GM19025 (cell line): ENCODE measurements around the gene CELF1.

Experiments
- ATAC-seq: cut with Tn5 transposase; IDR thresholded peaks from one replicate; pipeline ENCODE4 v1.9.1; 2021; ENCODE audit warnings: mild to moderate bottlenecking, low read depth, moderate library complexity; ENCODE audit not compliant: unreplicated experiment

Gene CELF1

DNA sequence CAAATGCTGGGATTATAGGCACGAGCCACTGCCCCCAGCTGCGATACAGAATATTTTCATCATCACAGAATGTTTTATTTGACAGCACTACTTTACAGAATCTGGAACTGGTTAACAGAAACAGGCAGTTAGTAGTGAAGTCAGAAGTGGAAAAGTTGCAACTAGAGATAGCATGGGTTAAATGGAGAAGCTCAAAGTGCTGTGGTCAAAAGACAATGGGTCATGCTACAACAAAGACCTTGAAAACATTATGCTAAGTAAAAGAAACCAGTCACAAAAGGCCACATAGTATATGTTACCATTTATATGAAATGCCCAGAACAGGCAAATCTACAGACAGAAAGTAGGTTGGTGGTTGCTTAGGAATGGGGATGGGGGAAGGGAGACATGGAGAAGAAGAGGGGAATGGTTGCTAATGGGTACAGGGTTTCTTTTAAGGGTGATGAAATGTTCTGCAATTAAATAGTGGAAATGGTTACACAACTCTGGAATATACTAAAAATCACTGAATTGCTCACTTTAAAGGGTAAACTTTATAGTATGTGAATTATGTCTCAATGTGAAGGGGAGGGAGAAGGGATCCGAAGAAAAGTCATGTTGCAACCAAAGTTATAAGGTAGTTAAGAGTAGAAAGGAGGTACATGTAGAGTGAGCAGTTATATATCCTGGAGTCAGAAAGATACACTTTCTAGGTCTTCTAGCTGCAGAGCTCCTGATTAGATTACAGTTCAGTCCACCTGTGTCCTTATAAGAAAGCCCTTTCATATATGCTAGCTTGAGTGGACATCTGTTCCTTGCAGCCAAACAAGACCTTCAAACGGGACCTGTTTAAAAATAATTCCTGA lies 57.7 kb downstream of the CELF1 start:
- no peak for ATAC-seq

DNA sequence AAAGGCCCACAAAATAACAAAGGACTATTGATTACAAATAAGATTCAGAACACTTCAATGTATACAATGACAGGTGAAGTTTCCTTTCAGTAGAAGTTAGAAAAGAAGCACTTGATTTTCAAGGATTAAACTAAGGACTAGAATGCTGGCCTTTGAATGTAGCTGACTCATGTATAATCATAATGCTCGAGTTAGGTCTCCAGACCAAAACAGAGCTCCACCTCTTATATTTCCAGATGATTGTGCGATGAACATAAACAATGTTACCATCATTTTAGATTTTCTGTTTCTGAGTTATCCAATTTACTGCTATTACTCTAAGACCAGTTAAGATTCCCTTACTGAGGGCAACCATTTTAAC lies 63.6 kb downstream of the CELF1 start:
- no peak for ATAC-seq

DNA sequence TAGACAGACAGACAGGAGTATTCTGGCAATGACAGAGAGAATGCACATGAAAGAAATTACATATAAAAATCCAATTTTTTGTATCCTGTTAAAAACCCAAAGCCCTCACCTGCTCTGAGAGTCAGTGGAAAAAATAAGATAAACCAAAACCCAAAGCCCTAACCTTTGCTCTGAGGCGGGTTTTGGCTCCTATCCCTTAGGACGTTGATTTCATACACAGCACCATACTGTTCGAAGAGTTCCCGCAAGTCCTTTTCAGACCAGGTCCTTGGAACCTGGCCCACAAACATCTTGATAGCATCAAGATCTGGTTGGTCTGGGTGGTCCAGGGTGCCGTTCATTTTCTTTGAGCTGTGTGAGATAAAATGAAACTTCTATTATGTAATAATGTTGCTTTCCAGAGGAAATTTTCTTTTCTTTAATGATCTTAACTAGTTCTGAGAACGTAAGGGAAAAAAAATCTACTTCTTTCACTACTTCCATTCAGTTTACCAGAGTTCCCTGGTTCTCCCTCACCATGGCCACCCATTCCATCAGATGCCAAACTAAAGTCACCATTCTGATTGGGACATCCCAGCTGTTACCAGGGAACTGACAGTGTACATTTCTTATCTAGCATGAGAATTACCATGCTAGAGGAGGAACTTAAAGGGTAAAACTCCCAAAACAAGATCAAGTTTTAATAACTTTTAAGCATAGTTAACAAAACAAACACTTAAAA lies 64.1 kb downstream of the CELF1 start:
- ATAC-seq = no peak

DNA sequence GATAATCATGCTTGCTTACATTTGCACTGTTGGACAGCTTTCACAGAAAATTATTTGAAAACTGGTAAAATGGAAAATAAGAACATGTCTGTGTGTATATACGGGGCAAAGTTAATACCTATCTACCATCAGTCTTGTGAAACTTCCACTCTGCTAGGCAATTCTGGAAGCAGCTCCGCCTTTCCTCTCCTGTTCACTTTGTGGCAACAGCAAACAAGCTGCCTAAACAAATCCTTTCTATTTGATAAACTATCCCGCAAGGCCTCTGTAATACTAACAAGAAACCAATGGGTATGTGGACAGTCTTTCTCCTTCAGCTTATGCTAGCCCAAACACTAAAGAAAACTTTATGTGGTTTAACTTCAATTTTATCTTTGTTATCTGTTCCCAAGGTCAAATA lies 64.8 kb downstream of the CELF1 start:
- ATAC-seq = no peak

DNA sequence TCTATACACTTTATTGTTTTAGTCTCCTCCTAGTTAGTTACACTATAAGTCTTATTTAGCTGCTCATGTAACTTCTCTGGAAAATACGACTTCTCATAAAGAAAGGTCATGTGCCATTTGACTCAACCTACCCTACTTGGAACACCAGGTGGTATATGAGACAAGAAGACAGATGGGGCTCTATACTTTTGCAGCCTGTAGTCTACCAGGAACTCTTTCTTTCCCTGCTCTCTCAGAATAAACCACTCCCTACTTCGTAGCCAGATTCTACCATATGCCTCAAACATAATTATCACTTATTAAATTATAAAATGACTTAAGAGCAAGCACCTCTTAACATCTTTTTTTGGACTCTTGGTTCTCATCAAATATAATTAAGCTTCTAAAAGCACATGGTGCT lies 65.5 kb downstream of the CELF1 start:
- ATAC-seq = no peak

DNA sequence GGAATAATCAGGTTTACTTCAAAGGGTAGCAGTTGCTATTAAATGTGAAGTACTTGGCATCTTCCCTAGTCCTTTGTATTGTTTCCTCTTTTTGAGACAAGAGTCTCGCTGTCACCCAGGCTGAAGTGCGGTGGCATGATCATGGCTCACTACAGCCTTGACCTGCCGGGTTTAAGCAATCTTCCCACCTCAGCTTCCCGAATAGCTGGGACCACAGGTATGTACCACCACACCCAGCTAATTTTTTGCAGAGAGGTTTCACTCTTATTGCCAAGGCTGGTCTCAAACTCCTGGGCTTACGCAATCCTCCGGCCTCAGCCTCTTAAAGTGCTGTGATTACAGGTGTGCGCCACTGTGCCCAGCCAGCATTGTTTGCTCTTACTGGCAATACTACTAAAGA lies 67.8 kb downstream of the CELF1 start:
- no peak for ATAC-seq

DNA sequence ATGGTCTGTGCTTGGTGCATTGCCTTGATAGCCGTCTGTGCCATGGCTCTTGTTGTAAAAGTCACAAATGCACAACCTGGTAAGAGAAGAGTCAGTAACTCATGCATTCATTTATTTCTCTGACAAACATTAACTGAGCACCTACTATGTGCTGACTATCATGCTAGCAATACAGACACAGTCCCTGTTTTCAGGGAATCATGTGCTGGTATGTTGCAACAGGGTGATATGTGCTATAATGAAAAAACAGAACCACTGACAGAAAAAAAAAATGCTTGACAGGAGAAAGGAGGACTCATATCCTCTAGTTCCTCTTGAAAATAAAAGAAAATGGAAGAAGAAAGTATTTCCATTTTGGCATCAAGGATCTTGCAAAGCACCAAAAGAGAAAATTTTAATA lies 69.5 kb downstream of the CELF1 start:
- no peak for ATAC-seq

DNA sequence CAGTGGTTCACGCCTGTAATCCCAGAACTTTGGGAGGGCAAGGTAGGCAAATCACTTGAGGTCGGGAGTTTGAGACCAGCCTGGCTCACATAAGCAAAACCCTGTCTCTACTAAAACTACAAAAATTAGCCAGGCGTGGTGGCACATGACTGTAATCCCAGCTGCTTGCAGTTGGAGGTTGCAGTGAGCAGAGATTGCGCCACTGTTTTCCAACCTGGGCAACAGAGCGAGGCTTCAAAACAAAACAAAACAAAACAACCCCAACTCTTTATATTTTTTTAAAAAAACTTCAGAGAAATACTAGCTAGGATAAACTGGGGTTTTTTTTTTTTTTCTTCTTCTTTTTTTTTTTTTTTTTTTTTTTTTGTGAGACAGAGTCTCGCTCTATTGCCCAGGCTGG lies 72.2 kb downstream of the CELF1 start:
- no peak for ATAC-seq

DNA sequence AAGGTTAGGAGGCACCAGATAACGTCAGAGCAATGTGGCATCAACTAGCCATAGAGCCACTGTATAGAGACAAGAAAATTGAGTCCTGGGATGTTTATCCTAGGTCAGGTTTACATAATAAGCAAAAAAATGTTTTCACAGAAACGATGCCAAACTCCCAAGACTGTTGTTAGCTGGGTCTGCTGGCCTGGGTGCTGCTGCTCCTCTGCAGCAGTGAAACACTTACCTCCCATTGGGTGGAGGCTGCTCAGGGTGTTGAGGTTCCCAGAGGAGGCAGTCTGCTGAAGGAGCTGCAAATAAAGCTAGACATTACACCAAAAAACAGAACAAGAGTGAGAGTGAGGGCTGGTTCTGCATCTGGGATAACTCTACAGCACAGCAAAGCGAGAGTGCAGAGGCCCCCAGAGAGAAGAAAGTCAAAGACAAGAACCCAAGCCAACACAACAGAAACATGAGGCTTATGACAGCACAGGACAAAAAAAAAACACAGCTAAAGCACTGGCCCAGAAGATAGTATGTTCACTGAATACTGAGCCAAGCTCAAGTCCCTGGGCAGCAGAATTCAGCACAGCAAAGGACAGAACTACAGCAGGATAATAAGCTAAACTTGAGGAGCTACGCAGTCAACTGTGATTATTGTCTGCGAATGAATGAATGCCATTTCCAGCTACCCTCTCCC lies 74.1 kb downstream of the CELF1 start:
- ATAC-seq = no peak

DNA sequence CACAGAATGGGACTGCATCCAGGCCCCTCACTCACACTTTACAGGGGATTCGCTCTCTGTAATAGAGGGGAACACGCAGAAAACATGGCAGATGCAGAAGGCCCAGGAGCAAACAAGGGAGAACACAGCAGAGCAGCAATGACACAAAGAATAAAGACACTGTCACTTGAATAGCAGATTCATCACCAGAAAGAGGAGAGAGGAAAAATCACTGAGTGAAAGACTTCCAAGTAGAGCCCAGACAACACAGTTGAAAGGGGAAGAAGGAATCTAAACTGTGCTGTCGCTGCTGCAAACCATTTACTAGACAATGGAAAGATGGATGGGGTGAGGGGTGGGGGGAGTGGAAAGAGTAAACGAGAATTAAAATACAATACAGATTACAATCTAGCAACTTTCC lies 75.2 kb downstream of the CELF1 start:
- ATAC-seq = no peak

DNA sequence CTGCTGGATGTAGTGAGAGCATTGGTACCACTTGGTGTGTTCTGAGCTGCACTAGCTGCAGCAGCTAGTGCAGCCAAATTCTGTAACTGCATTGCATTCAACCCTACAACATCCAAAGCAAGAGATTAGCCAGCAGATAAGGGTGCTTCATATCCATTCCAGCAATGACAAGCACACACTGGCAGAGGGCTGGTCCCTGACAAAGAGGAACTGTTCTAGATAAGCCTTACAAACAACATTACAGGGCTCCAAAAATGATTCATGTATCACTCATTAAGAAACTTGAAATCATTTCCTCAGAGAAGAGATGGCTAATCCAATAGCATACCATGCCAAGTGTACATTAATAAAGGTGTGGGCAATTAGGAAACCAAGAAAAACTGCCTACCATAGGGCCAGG lies 75.6 kb downstream of the CELF1 start:
- ATAC-seq = no peak

DNA sequence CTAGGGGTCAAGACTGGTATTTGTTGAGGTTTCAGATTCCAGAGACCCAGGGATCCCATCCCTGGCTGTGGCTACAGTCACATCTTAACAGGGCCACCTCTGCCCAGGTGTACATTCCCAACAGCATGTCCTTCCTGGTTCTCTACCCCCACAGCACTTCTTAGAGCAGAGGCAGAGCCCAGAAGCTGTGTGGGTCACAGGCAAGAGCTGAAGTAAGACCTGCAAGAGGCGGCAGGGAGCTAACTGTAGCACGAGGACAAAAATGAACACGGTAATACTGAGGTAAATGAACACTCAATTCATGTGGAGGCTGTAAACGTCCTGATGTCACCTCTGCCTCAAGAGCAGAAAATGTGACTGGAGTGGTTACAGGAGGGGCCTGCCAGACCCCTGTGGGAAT lies 82.3 kb downstream of the CELF1 start:
- ATAC-seq = no peak

DNA sequence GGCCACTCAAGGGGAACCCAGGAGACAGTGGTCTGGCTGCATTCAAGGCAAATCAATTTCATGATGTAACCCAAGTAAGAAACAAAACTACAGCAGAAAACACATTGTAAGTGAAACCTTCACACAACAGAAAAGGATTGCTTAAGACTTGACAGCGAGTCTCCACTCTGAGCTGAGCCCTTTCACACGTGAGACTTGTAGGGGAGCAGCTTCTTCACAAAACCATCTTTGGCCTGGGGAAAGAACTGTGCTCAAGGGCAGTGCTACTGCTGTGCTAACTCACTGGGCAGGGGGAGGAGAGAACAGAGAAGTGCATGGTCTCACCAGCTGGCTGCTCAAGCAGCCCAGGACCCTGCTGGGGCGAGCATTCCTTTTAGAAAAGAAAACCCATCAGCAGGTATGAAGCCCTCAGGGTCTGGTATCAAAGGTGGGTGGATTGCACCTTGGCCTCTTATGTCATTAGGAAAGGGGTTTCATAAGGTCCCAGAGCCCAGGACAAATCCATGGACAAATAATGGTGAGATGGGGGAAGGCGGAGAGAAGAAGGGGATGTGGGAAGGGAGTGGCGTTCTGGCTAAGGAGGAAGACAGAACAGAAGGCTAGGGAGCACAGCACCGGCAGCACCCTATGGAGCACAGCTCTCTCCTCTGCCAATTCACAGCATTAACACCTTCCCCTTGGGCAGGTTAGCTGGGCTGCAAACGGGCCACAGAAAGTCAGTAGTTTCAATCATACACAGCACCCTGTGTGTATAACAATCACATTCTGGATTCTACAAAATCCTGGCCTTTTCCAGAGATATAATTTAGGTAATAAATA lies 83.4 kb downstream of the CELF1 start:
- ATAC-seq = no peak

DNA sequence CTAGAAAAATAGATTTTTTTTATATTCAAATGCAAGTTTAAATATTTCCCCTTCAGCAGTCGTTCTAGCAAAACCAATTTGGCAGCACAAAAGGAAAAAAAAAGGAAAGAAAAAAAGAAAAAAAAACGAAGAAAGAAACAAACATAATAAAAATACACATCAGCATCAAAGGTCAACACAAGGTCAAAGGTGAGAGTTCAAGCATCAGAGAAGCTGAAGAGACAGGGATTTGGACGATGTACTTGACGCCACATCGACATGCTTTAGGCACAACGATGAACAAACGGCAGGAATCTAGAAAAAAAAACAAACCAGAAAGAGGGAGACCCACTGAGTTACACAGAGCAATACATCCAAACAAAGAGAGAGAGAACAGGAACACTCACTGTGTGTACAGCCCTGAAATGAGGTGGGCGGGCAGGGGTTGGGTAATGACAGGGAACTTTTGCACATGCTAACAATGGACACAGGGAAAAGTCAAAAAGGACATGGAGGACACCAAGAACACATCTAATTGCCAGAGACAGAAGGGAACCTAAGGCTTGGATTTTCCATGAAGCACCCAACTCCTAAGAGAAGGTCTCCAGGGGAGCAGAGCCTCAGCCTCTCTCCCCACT lies 84.2 kb downstream of the CELF1 start:
- no peak for ATAC-seq

DNA sequence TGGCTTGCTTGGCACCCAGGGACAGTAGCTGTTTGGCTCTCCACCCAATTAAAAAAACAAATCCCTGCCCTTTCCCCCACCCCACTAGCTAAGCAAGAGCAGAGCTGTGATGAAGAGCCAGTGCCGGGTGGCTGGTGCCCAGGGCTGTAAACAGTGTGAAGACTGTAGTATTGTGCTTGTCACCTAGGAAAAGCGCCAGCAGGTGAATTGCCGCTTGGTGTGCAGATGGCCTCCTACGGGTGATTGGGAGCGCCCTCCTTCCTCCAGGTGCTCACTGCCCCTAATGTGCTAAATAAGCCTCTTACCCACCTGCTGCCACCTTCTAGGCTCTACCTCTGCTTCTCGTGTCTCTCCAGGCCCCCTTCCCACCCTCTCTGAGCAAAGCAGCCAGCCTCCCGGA lies 85.6 kb downstream of the CELF1 start:
- ATAC-seq = no peak

DNA sequence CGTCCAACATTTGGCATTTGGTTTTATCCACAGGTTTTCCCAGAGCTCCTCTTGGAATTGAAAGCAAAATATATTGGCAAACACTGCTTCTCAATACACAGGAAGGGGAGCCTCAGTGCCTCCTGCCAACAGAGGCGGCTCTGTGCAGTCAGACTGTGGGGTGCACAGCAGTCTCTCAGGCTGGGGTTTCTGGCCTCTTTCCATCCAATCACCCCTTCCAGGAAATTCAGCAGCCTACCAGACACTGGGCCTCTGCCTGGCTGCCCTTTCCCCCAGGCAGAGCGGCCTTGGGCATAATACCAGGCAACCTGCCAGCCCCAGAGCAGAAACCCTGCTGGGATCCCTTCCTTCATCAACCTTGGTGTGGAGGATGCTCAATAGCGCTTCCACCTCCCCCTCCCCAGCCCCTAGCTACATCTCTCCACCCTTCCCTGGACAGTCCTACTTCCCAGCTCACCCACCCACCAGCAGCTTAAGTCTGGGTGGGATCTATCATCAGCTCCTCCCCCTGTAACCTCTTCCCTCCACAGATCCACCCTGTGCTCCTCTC lies 86.2 kb downstream of the CELF1 start:
- ATAC-seq = no peak

DNA sequence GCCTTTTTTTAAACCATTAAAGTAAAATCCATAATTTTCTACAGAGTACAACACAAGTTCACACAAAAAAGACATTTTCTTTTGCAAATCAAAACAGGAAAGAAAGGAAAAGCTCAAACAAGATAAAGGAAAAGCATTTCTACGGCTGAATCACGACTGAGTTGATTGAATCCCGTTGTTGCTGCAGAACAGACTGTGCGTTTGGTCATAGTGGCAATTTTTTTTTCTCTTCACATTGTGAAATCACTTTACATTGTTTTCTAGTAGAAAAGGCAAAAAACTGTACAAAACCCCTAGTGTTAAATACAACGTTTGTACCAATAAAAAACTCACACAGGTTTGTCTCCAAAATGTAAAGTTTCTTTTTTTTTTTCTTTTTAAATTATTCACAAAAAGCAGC lies 86.7 kb downstream of the CELF1 start:
- no peak for ATAC-seq

DNA sequence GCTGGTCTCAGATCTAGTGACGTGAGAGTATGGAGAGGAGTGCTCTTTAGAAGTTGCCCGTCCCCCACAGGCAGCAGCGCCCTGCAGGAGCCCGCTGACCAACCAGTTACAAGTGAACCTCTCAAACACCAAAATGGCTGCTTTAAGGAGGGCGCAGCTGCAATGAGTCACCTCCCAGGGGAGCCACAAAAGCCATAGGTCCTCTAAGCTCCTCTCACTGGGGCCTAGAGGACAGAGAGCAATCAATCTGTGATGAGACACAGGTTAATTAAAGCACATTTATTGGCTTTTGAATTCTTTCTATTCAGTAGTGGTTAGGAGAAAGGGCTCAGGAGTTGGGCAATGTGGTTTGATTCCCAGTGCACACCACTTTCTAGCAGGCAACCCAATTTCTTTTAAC lies 88.4 kb downstream of the CELF1 start:
- ATAC-seq = no peak

DNA sequence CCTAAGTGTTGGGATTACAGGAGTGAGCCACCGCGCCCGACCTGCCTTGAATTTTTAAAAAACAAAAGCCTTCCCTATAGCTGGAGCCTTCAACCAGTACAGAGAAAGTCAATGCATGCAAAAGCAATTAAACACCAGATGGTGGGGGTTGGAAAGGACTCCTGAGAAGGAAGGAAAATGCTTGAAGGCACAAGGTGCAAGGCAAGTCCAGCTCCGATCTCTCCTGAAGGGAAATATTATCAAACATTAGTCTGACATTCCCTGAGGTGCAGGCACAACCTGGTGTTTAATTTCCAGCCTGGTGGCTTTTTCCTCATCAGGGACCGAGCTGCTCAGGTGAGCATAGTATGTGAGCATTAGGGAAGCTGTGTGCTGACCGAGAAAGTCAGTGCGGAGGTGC lies 91.1 kb downstream of the CELF1 start:
- ATAC-seq = no peak

DNA sequence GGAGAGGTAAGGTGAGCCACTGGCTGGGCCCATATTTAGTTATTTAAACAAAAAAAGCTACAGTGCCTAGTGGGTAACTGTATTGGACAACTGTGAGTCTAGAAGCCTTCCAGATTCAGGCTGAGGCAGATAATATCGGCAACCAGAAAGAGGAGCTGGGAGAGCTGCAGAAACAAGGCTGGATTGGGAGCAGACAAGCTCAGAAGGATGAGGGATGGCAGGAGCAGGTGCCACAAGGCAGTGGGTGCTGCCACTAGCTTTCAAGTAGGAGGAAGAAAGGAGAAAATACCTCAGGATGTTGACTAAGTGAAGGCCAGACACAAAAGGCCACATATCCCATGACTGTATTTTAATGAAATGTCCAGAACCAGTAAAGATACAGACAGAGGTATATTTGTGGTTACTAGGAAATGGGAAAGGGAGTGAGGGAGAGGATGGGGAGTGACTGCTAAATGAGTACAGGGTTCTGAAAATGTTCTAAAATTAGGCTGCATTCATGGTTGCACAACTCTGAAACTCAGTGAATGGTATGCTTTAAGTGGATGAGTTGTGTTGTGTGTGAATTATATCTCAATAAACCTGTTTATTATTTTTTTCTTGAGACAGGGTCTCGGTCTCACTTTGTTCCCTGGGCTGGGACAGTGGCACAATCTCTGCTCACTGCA lies 92.2 kb downstream of the CELF1 start:
- ATAC-seq = no peak
